GM10248 (cell line): ENCODE results near the gene HRH4.

Experiments
- CTCF ChIA-PET: fragments of 300-600 bp; sonication (Branson Sonifier 250); formaldehyde crosslinking; extraction: SDS; loops from one replicate; lab custom pipeline; 2021; ENCODE audit warnings: antibody characterized with exemption; lab: Yijun Ruan, JAX
- POLR2A ChIA-PET: fragments of 350-650 bp; sonication (Branson Sonifier 250); formaldehyde crosslinking; extraction: SDS; loops from one replicate; lab custom pipeline; 2020; ENCODE audit warnings: antibody characterized with exemption; lab: Yijun Ruan, JAX
- DNase-seq: peaks from one replicate; pipeline ENCODE4 v3.0.0; 2012; ENCODE audit errors: extremely low spot score
- TF ChIP-seq, protein P1 (sequence below): IDR thresholded peaks from 2 replicates; pipeline ENCODE4 v1.5.1; 2012; ENCODE audit warnings: mild to moderate bottlenecking, low read depth; ENCODE audit errors: extremely low read depth, missing control alignments, control extremely low read depth

The HRH4 gene

DNA sequence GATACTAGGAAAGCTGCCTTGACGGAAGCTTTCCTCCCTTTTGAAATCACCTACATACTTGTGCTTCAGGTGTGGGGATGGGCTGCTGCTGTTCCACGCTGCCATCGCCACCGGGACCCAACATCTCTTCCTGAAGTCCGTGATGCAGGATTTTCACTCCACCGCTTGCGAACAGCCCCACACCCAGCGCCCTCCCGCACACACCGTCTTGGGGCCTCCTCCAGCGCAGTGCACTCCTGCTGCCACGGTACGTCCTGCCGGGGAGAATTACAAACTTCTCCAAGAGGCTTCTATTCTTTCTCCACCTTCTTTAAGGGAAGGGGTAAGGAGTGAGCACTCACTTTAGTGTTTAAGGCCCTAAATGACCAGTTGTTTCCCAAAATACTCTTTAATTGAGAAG lies 58.2 kb downstream of the HRH4 start:
- TF ChIP-seq, protein P1, sequence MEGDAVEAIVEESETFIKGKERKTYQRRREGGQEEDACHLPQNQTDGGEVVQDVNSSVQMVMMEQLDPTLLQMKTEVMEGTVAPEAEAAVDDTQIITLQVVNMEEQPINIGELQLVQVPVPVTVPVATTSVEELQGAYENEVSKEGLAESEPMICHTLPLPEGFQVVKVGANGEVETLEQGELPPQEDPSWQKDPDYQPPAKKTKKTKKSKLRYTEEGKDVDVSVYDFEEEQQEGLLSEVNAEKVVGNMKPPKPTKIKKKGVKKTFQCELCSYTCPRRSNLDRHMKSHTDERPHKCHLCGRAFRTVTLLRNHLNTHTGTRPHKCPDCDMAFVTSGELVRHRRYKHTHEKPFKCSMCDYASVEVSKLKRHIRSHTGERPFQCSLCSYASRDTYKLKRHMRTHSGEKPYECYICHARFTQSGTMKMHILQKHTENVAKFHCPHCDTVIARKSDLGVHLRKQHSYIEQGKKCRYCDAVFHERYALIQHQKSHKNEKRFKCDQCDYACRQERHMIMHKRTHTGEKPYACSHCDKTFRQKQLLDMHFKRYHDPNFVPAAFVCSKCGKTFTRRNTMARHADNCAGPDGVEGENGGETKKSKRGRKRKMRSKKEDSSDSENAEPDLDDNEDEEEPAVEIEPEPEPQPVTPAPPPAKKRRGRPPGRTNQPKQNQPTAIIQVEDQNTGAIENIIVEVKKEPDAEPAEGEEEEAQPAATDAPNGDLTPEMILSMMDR = no peak
- no peak for DNase-seq
- ChIA-PET CTCF (interaction anchor here (1.2 kb wide), 1 partner anchor 30 kb away, joined by 3 read pairs; no protein-coding TSS in a partner anchor), POLR2A (no interaction called here)
